OCI-LY7 (cell line): Measurements from ENCODE around the gene ZNF470.

ENCODE experiments used
- CTCF ChIP-seq: fragments of 200-600 bp; sonication (generic); conservative IDR thresholded peaks from 2 replicates; pipeline ENCODE4 v1.5.1; 2014; ENCODE audit warnings: mild to moderate bottlenecking, antibody characterized with exemption, low read length, moderate library complexity, mixed read lengths
- EZH2phosphoT487 ChIP-seq: fragments of 200-600 bp; sonication (generic); IDR thresholded peaks from 2 replicates; pipeline ENCODE4 v1.6.1; 2018; ENCODE audit warnings: low read depth, borderline replicate concordance, mild to moderate bottlenecking, mixed run types, antibody characterized with exemption, low read length, moderate library complexity, mixed read lengths

- TF ChIP-seq CTCF (no peak), EZH2phosphoT487 (no peak)
These were observed 5.3 kb downstream of the ZNF470 start for GRCh38 chr19:56572589-56572988.
